ENCODE data around the gene STEAP1B.
"Not testable (repeated sequence)": the region's sequence is repeated elsewhere in the genome, so short reads cannot be mapped to it uniquely, and the experiment has no call there.

The STEAP1B gene

GRCh38 chr7:22454446-22454845 lies 45.5 kb downstream of the STEAP1B start:
- DNase-seq (ENCODE audit: low read depth in 3 of 3): no peak

- DNase-seq (ENCODE audit: low read depth in 3 of 3): no peak
Observed at GRCh38 chr7:22452960-22453558, 46.9 kb downstream of the STEAP1B start.

DNA sequence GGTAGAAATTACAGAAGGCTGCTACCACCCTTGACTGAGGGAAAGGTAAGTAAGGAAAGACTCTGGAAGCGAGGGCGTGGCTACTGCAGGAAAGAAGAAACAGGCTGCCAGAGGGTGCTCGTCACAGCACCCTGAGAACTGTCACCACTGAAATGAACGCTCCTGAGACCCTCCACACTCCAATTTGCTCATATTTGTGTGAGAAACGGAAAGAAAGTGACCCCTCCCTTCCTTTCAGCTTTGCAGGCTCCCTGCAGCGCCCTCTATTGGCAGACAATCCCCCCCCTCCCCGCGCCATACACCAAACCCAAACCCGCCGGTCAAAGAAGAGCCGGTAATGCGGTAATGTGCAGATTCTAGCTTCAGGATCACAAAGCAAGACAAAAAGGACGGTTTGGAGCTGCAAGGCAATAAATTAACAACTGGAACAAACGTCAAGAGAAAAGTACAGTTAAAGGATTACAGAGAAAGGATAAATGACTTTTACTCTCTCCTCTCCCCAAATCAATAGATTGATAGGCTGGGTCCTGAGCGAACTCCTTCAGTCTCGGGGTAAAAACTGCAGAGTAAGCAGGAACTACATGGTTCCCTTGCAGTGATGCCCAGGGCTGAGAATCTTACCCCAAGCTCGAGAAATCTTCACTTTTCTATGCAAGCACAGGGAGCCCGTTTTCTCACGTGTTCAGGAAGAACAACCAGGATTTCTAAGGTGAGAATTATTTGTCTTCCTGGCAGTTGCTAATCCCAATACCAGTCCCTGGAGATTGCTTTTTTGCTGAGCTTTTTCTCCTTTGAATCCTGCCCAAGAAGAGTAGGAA lies 47.6 kb downstream of the STEAP1B start:
- peak in 2 of 3 experiments; percentile 5 to 50 for DNase-seq (ENCODE audit: low read depth in 3 of 3)

DNA sequence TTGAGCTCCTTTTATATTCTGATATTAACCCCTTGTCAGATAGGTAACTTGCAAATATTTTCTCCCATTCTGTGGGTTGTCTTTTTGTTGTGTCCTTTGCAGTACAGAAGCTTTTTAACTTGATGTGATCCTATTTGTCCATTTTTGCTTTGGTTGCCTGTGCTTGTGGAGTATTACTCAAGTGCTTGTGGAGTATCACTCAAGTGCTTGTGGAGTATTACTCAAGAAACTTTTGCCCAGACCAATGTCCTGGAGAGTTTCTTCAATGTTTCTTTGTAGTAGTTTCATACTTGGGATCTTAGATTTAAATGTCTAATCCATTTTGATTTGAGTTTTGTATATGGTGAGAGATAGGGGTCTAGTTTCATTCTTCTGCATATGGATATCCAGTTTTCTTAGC lies 50.0 kb downstream of the STEAP1B start:
- not testable (repeated sequence) for DNase-seq (ENCODE audit: low read depth in 3 of 3)

DNA sequence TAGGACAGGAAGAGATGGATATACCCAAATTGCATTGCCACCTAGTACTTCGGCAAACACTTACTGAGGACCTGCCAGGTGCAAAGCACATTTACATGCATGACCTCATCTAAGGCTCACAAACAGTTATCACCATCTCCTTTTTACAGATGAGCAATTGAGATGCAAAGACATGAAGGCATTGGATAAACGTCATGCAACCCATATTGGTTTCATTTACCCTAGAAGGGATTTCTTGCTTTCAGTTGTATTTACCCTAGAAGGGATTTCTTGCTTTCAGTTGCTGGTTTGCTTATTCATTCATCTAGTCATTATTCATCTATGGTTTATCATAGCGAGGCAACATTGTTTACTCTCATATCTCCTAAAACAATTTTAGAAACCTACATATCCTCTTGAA lies 52.2 kb downstream of the STEAP1B start:
- DNase-seq (ENCODE audit: low read depth in 3 of 3): no peak

- no peak for DNase-seq (ENCODE audit: low read depth in 3 of 3)
Observed at GRCh38 chr7:22447008-22447407, 53.0 kb downstream of the STEAP1B start.

- DNase-seq (ENCODE audit: low read depth in 3 of 3): no peak
Observed at GRCh38 chr7:22445853-22446252, 54.1 kb downstream of the STEAP1B start.

DNA sequence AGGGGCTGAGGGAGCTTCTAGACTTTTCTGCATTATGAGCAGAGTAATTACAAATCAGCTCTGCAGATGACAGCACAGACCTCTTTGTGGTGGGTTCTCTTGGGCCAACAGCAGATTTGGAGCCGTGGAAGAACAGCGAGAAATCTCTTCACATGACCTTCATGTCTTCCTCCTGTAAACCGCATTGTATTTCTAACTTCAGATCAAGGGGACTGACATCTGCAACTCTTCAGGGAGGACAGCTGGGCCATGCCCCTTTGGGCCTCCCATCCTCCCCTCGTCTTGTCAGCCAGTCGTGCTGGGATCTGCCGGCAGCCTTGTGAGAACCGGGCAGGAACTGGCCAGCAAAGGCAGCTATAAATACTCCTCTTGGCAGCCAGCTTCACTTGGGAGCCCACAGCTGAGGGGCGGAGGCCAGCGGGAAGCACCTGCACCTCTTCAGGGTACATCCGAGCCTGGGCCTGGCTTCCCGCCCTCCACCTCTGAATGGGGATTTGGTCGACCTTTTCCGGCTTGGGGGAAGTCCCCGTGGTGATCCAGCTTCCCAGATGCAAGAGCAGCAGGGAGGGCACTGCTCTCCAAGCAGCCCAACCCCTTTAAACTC lies 54.7 kb downstream of the STEAP1B start:
- DNase-seq (ENCODE audit: low read depth in 3 of 3): no peak

DNA sequence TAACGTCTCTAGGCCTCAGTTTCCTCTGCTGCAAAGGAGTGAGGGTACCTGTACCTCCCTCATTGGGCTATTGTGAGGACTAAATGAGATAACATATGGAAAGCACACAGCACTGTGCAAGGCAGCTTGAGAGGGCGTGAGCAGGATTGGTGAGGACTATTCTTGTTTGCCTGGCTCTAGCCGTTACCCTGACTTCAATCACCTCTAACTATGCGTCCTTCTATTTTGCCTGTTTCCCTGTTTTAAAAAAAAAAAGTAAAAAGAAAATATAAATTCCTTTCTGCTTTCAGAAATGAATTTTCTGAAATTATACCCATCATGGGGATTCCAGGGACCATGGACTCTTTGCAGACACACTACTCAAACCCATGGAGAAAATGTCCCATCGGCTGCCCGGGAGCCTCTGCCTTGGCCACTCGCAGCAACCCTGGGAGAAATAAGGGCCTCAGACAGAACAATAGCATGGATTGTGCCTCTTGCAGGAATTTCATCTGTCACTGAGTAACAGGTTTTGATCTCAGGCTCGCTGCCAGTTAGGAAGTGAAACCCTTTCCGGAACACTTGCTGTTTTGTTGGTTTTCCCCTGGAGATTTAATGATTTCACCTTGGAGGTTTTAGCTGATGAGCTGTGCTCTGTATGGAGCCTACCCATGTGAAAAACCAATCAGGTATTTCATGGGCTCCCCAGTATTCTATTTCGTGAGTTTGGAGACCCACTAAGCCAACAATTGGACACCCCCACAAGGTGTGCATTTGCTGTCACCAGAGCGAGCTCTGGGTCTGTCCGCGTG lies 55.6 kb downstream of the STEAP1B start:
- DNase-seq (ENCODE audit: low read depth in 3 of 3): no peak

DNA sequence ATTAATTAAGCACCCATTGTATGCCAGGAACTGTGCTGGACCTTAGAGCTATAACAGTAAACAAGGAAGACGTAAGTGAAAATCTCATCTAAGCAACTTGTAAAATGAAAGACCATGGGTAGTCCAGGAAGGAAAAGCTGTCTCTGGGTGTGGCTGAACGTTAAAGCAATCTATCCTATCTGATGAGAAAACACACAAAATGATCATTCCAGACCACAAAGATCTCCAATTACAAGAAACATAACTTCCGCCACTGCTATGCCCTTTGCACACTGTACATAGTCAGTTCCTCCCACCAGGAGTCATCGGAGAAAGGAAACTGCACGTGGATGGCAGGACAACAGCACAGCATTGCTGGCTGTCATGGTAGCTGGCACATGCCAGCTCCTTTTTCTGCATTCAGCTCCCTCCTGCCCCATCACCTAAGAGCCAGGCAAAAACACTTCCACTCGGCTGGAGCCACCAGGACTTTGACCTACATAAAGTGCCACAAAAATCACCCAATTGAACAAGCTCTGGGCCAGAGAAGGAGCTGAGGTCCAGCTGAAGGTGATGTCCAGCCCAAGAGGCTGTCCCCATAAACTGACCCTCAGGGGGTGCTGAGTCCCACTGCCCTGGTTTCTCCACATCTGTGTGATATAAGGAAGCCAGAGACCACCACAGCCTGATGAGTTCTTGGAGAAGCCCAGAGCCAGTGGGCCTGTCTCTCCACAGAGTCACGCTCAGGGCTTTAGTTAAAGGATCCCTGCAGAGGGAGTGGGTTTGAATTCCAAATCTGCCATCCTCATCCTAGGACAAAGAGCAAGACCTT lies 56.4 kb downstream of the STEAP1B start:
- no peak for DNase-seq (ENCODE audit: low read depth in 3 of 3)

DNA sequence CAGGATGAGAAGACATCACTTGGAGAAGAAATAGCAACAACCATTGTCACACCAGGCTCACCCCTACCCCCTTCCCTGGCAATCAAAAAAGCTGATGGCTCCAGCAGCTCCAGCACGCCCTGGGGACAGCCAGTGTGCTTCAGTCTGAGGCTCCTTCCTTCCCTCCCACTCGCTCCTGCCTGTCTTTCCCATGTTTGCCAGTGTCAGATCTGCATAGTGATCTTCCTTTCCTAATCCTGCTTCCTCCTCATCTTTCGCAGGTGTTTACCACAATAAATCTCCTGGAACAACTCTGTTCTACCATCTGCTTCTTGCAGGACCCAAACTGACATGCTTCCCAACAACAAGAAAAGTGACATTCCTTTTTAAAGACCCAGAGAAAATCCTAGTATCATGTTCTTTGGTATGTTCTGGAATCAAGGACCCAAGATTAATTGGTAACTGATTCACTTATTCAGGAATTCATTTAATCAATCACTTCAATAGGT lies 57.1 kb downstream of the STEAP1B start:
- DNase-seq (ENCODE audit: low read depth in 3 of 3): no peak

DNA sequence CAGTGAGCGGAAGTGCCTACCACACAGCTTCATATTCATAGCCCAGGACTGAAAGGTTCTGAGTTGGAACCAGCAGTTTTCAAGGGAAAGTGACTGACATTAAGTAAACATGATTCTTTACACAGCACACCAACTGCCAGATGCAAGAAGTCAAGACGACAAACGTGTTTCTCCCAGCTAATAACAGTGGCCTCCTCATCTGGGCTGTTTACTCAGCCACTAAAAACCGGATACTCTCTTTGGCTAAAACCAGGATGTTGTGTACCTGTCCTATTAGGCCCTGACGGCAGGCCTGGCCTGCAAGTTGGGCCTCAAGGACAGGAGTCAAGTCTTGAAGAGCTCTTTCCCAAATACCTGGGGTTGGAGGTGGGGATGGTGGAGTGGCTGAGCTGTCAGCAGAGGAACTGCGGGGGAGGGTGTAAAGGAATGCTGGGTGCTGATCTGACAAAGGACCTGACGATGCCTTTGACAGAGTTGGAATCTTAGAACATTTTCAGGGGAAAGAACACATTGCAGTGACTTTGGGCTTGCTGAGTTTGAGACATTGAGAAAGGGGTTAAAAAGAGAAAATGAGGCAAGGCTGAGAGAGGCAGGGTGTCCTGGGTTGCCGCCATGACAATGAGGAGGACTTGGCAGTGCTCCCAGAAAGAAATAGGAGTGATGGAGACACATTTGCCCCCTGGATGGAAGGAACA lies 57.7 kb downstream of the STEAP1B start:
- DNase-seq (ENCODE audit: low read depth in 3 of 3): no peak

- no peak for DNase-seq (ENCODE audit: low read depth in 3 of 3)
Observed at GRCh38 chr7:22441157-22441556, 58.8 kb downstream of the STEAP1B start.

GRCh38 chr7:22438994-22439393 lies 61.0 kb downstream of the STEAP1B start:
- DNase-seq (ENCODE audit: low read depth in 3 of 3): no peak

DNA sequence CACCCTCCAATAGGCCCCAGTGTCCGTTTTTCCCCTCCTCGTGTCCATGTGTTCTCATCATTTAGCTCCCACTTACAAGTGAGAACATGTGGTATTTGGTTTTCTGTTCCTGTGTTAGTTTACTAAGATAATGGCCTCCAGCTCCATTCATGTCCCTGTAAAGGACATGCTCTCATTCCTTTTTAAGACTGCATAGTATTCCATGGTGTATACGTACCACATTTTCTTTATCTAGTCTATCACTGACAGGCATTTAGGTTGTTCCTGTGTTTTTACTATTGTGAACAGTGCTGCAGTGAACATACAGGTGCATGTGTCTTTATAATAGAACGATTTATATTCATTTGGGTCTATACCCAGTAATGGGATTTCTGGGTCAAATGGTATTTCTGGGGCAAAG lies 63.4 kb downstream of the STEAP1B start:
- not testable (repeated sequence) for DNase-seq (ENCODE audit: low read depth in 3 of 3)

- no peak for DNase-seq (ENCODE audit: low read depth in 3 of 3)
Observed at GRCh38 chr7:22435720-22436119, 64.3 kb downstream of the STEAP1B start.

- DNase-seq (ENCODE audit: low read depth in 3 of 3): no peak
Observed at GRCh38 chr7:22435105-22435504, 64.9 kb downstream of the STEAP1B start.

DNA sequence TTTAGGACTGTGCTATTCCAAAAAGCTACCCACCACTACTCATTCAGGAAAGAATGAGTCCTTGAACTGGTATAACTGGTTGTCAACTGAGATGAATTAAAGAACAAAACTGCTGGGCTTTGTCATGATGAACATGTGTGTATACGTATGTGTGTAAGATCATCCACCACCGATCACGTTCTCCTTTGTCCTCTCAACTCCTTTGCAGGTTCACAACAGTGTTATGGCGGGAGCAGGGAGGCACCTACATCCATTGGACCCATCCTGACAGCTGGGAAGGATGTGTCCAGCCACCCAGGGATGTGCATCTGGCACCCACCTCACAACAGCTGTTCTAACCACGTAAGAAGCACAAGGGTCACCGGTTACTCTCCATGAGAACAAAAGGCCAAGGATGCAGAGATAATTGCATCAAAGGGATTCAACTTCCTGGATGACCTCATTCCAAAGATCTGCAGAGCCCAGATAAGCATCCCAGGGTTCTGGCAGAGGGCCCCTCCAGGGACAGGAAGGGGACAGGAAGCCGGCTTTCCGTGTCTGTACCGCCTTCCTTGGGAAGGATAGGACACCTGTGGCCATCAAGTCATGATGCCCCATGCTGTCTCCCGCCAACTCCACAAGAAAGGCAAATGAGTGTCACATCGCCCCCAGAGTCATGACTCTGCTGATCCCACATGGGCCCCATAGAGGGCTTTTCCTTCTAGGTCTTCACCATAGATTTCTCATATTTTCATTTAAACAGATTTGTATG lies 66.1 kb downstream of the STEAP1B start:
- DNase-seq (ENCODE audit: low read depth in 3 of 3): no peak

- DNase-seq (ENCODE audit: low read depth in 3 of 3): not testable (repeated sequence)
Observed at GRCh38 chr7:22433165-22433700, 66.8 kb downstream of the STEAP1B start.

Data from stimulated activated CD4-positive, alpha-beta T cell treated with anti-CD3 and anti-CD28 coated beads, TNF-alpha, amount 100 ng/mL, for 24 hours (primary cell).